GM10248 (cell line): Measurements from ENCODE around the gene POLA2.

Source experiments
- CTCF ChIA-PET: fragments of 300-600 bp; sonication (Branson Sonifier 250); formaldehyde crosslinking; extraction: SDS; loops from one replicate; lab custom pipeline; 2021; ENCODE audit warnings: antibody characterized with exemption; lab: Yijun Ruan, JAX
- POLR2A ChIA-PET: fragments of 350-650 bp; sonication (Branson Sonifier 250); formaldehyde crosslinking; extraction: SDS; loops from one replicate; lab custom pipeline; 2020; ENCODE audit warnings: antibody characterized with exemption; lab: Yijun Ruan, JAX
- DNase-seq: peaks from one replicate; pipeline ENCODE4 v3.0.0; 2012; ENCODE audit errors: extremely low spot score
- CTCF ChIP-seq: IDR thresholded peaks from 2 replicates; pipeline ENCODE4 v1.5.1; 2012; ENCODE audit warnings: mild to moderate bottlenecking, low read depth; ENCODE audit errors: extremely low read depth, missing control alignments, control extremely low read depth

Gene POLA2

GRCh38 chr11:65279741-65280440 lies 18.1 kb downstream of the POLA2 start:
- ChIA-PET CTCF (interaction anchor here (1.0 to 39.5 kb wide), 7 partner anchors 10 to 52 kb away, joined by 3 to 686 read pairs (median 6); partner anchors contain the start of genes CDC42EP2 and DPF2), POLR2A (interaction anchor here (1.2 kb wide), 1 partner anchor 14 kb away, joined by 4 read pairs; no protein-coding TSS in a partner anchor)
- peak; percentile 55 for DNase-seq
- TF ChIP-seq CTCF: no peak

DNA sequence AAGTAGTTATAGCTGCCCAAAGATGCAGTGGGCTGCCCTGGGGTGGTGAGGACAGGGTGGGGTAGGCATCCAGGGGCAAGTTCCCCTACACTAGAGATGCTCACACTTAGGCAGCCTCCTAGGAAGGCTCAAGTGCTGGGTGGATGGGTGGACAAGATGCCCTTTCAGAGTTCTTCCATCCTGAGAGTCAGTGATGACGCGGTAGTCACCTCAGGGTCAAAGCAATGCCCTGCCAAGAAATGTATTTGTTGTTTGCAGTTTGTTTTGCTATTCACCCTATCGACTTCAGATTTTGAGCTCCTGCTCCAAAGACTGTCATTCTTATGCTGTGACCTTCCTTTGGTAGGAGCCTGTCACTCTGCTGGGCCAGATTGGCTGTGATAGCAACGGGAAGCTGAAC lies 18.9 kb downstream of the POLA2 start:
- CTCF ChIA-PET: interaction anchor here (1.0 to 39.5 kb wide), 9 partner anchors 9 to 54 kb away, joined by 3 to 686 read pairs (median 5); partner anchors contain the start of genes CDC42EP2 and DPF2
- POLR2A ChIA-PET: no interaction called here
- no peak for TF ChIP-seq CTCF
- no peak for DNase-seq

DNA sequence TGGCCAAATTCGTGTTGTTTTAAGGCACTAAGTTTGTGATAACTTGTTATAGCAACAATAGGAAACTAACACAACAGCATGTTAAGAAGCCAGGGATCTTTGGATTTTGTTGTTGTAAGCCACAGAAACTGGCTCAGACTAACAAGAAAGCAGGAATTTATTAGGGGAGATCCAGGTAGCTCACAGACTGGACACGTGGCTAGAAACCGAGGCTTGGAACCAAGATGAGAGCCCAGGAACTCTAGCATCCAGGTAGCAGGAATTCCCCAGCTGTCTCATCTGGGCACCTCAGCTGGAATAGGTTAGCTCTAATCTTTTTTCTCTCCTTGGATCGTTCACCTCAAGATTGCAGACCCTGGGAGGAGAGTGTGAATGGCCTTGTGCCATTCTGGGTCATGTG lies 24.9 kb downstream of the POLA2 start:
- no peak for DNase-seq
- no peak for TF ChIP-seq CTCF
- POLR2A ChIA-PET: no interaction called here
- CTCF ChIA-PET: interaction anchor here (1.3 to 39.5 kb wide), 5 partner anchors 10 to 43 kb away, joined by 4 to 686 read pairs (median 10); partner anchors contain the start of gene CDC42EP2

GRCh38 chr11:65287601-65288000 lies 25.8 kb downstream of the POLA2 start:
- POLR2A ChIA-PET: interaction anchor here (0.7 kb wide), 1 partner anchor 24 kb away, joined by 5 read pairs; no protein-coding TSS in a partner anchor
- DNase-seq: no peak
- CTCF ChIA-PET: interaction anchor here (2.0 to 39.5 kb wide), 4 partner anchors 11 to 42 kb away, joined by 6 to 686 read pairs (median 11); partner anchors contain the start of gene CDC42EP2
- TF ChIP-seq CTCF: no peak

DNA sequence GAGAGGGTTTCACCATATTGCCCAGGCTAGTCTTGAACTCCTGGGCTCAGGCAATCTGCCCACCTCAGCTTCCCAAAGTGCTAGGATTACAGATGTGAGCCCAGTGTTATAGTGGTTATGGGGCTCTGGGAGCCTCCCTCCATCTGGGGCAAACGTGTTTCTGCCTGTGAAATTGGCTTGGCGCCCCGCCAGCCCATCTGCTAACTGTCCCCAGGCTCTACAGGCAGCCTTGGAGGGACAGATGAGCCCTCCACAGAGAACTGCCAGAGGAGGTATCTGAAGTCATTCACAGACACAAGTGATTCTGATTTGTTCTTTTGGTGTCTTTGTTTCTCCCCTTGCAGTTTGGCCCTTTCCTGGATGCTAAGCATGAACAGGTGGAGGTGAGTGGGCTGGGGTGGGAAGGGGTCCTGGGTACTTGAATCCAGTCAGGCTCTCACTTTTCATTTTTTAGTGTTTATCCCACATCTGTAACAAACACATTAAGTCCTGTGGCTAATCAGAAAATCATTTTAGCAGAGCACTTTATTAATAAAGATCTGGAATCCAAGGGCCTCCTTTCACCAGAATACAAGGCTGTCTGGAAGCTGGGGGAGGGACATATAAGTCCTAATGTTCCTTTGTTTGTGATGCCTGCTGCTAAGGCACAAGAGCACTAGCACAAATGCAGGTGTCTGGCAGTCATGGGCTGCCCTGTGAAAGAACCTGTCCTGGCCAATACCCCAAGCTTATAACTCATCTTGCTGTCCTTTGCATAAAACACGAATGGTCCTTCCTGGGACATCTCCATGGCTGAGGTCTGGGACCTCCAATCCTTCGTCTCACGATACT lies 27.2 kb downstream of the POLA2 start:
- no peak for DNase-seq
- TF ChIP-seq CTCF: no peak
- POLR2A ChIA-PET: interaction anchor here (0.6 kb wide), 1 partner anchor 292 kb away, joined by 3 read pairs; the partner anchor contains the start of gene BATF2
- CTCF ChIA-PET: interaction anchor here (1.0 to 39.5 kb wide), 7 partner anchors 9 to 83 kb away, joined by 3 to 686 read pairs (median 11); partner anchors contain the start of gene CDC42EP2
